Activated CD4-positive, alpha-beta T cell treated with anti-CD3 and anti-CD28 coated beads for 24 hours (primary cell): ENCODE measurements around the gene SRMS.
A peak's percentile ranks its signal among the peaks of the same experiment; 100 is the strongest.
"Not testable (repeated sequence)": the region's sequence is repeated elsewhere in the genome, so short reads cannot be mapped to it uniquely, and the experiment has no call there.

Experiments
- DNase-seq, 2 donors: peaks; one replicate each; pipeline ENCODE4 v3.0.0-alpha.2; 2020; ENCODE audit warnings: low read depth in 2 of 2

The SRMS gene

GRCh38 chr20:63579017-63579694 lies 31.6 kb upstream of the SRMS start:
- DNase-seq, result no peak

- DNase-seq, result no peak
Observed at GRCh38 chr20:63578224-63579016, 30.9 kb upstream of the SRMS start.

- no peak for DNase-seq
Observed at GRCh38 chr20:63577317-63577894, 29.9 kb upstream of the SRMS start.

- DNase-seq, result no peak
Observed at GRCh38 chr20:63576311-63576710, 28.8 kb upstream of the SRMS start.

DNA sequence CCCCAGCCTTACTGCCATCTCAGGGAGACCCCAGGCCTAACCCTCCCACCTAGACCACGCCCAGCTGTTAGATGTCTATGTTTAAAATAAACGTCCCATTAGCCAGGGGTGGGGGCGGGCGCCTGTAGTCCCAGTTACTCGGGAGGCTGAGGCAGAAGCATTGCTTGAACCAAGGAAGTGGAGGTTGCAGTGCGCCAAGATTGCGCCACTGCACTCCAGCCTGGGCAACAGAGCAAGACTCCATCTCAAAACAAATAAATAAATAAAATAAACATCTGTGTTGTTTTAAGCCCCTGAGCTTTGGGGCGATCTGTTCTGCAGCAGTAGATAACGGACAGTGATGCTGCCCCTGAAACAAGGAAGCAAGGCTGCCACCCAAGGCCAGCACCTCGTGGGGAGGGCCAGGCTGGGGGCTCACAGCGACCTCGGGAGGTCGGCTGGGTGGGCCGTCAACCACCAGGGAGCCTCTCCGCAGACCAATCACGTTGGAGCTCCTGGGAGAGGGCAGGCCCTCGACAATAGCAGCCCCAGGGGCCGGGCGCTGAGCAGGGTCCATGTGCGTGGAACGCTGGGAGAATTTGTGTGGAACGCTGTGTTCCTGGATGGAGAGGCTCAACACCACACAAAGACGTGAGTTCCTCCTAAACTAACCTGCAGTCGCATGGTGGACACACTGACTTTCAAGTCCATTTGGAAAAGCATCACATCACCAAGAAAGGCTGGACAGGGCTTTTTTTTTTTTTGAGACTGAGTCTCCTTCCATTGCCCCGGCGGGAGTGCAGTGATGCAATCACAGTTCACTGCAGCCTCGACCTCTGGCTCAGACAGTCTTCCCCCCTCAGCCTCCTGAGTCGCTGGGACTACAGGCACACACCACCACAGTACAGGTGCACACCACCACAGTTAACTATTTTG lies 27.5 kb upstream of the SRMS start:
- no peak for DNase-seq

DNA sequence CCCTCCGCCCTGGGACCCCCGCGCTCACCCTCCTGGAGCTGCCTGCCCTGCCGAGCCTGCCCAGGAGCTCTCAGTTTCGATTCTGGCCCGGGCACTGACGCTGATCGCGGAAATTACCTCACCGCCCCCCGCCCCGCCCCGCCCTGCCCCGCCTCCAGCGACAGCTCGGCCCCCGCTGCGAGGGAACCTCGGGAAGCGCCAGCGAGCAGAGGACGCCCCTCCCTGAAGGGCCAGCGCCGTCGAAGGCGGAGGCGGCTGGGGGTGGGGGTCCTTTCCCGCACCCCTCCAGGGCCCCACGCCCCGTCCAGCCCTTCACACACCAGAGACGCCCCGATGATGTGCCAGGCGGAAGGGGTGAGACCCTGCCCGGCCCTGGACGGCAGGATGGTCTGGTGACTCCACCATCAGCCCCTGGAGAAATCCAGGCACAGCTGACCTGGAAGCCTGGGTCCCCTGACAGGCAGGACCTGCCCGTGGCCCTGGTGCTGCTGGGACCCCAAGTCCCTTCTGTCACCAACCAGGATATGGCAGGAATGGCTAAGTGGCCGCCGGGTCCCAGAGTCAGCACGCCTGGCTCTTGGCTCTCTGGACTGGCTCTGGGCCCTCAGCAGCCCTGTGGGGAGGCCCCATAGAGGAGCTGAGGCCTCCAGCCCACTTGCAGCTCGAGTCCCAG lies 26.7 kb upstream of the SRMS start, which contains the start of gene HELZ2:
Gene HELZ2 (minus strand): TSS at position 84 of the 673 bp plus-strand sequence. CDS start 1,854 bp downstream, outside the sequence.
- peak in 1 of 2 donors; percentile 19 for DNase-seq

DNA sequence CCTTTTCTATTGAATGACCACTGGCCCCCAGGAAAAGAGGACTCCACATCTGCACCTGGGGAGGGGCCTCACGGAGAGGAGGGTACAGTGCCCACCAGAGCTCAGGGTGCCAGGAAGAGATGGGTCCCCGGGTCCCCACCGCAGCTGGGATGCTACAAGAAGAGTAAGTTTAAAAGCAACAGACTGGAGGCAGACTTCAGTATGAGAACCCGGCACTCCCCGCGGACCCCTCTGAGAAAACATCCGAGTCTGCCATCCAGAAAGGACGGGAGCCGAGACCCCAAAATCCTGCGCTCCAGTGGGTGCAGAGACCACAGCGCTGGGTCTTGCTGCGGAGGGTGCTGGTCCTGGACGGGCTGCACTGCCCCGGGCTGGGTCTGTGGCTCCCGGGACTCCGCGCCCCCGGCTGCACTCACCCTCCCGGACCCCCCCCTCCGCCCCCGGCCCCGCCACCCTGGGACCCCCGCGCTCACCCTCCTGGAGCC lies 26.1 kb upstream of the SRMS start:
- no peak for DNase-seq

DNA sequence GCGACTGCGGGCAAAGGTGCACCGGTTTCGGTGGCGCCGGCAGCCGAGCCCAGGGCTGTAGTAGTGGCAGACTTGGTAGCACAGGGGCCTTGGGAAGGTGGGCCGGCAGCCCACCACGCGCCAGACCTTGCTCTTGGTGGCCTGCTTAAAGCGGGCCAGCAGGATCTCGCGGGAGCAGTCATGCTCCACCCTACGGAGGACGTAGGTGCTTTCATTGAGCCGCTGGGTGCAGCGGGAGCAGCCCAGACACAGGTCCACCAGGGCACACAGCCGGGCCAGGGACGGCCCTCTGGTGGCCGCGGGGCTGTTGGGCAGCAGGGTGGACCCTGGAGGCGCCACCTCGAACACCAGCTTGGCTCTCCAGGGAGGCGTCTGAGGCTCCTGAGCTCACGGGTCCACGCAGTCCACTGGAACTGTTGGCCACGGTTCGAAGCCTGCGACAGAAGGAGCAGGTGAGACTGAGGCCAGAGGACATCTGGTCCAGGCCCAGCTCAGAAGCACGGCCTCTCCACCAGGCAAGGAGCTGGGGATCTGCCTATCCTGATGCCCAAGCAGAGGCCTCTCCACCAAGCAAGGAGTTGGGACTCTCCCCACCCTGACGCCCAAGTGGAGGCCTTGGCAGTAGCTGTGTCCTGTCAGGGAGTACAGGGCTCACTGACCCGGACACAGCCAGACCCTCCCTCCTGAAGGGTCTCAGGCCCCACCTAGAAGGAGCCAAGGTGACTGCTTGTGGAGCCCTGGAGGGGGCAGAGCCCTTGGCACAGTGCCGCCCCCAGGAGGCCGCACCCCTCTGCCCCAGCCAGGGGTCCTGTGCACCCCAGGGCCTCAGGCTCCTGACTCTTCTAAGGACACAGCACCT lies 25.5 kb upstream of the SRMS start:
- no peak for DNase-seq

DNA sequence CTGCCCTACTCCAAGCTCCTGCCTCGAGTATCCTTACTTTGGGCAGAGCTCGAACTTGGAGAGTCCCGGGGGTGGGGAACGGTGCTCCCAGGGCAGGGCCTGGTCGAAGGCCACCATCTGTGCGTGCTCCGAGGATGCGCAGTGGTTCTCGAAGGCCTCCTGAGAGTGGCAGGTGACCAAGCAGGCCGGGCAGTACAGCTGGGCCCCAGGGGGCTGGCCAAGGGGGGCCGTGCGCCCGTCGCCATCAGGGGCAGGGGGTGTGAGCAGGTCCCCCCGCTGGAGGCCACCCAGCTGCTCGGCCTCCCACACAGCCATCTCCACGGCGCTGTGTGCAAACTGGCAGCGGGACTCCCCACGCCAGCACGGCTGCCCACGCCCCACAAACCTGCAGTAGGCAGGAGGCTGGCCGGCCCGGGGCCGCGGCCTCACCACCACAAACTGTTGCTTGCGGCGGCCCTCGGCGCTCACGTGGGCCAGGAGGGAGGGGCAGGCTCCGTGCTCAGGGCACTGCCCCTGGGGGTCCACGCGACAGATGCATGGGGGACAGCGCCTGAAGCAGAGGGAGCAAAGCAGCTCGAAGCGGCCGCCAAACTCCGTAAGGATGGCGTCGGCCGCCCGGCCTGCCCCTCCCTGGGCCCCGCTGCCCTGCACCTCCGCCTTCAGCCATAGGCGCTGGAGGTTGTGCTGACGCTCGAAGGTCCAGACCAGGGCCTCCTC lies 24.7 kb upstream of the SRMS start:
- no peak for DNase-seq

DNA sequence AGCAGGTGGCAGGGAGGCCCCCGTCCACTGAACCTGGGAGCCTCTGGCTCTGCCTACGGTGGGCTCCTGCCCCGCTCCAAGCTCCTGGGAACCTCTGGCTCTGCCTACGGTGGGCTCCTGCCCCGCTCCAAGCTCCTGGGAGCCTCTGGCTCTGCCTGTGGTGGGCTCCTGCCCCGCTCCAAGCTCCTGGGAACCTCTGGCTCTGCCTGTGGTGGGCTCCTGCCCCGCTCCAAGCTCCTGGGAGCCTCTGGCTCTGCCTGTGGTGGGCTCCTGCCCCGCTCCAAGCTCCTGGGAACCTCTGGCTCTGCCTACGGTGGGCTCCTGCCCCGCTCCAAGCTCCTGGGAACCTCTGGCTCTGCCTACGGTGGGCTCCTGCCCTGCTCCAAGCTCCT lies 23.5 kb upstream of the SRMS start:
- DNase-seq, result not testable (repeated sequence)

GRCh38 chr20:63570281-63571086 lies 22.9 kb upstream of the SRMS start:
- DNase-seq, result no peak

GRCh38 chr20:63568986-63569949 lies 21.7 kb upstream of the SRMS start:
- no peak for DNase-seq

DNA sequence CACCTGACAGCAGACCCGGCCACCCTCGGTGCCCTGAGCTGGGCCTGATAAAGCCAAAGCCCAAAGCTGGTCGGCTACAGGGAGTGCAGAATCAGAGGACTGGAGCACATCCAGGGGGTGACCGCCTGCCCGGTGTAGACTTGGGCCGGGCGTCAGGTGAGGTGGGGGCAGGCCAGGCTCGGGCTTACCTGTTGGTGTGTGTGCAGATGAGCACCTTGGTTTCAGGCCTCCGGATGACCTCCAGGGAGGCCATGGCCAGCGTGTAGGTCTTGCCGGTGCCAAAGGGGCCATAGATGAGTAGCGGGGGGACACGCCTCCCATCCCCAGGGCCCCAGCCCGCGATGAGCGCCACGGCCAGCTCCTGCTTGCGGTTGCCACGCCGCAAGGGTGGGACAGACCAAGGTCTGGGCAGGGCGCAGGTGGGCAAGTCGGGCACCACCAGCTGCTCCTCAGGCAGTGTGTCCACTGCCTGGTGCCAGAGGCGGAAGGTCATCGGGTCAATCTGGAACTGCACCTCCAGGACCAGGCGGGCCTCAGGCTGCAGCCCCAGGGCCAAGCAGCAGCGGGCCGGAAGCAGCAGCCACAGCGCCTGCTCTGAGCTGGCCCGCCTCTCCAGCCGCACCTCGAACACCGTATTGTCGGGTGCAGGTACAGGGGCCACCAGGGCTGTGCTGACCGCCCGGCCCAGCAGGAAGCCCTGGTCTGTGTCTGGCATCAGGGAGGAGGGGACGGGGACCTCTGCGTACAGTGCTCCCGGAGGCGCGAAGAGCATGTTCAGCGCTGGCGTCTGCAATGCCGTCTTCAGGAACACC lies 20.8 kb upstream of the SRMS start:
- no peak for DNase-seq

GRCh38 chr20:63567386-63568169 lies 20.0 kb upstream of the SRMS start:
- DNase-seq, result peak; percentile 10 to 31

DNA sequence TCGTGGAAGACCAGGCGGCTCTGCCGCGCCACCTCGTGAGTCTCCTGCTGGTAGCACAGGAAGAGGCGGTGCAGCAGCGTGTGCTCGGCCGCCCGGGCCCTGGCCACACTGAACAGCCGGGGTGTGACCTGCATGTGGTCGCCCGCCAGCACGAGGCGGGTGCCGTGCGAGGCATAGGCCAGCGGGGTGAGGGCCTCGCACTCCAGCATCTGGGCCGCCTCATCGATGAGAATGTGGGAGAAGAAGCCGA lies 19.5 kb upstream of the SRMS start:
- DNase-seq, result no peak
